Right lung (tissue), 5 donors: Measurements from ENCODE around the gene PRSS36. TPM values are rescaled to one million over a fixed set of nuclear protein-coding genes. Genes with fewer than 3 reads are reported as not detected.

Experiments used
- DNase-seq, 2 donors: peaks; one replicate each; pipeline ENCODE4 v3.0.0-alpha.2; 2013
- polyA plus RNA-seq, 5 donors: library from polyadenylated mRNA; unstranded; fragments of 120-200 nt; gene quantifications; one replicate each; pipeline versions ENCODE4 v1.2.1 to v1.2.3, GENCODE V29; 2013; ENCODE audit warnings: inconsistent platforms in 1 of 5, low replicate concordance in 1 of 5; ENCODE audit not compliant: insufficient read length in 5 of 5, insufficient read depth in 1 of 5

Gene PRSS36
- polyA plus RNA-seq, 5 donors = 1.6 to 3.4 (median 2.2) TPM

GRCh38 chr16:31128711-31129567 lies 20.9 kb downstream of the PRSS36 start:
- no peak for DNase-seq

GRCh38 chr16:31127182-31127581 lies 22.7 kb downstream of the PRSS36 start:
- DNase-seq = no peak

- DNase-seq = no peak
Observed at GRCh38 chr16:31125844-31126243, 24.0 kb downstream of the PRSS36 start.

- no peak for DNase-seq
Observed at GRCh38 chr16:31120129-31120528, 29.7 kb downstream of the PRSS36 start.

- no peak for DNase-seq
Observed at GRCh38 chr16:31118223-31119155, 31.4 kb downstream of the PRSS36 start.

GRCh38 chr16:31117384-31118222 lies 32.3 kb downstream of the PRSS36 start, which contains the start of gene KAT8:
TSS of gene KAT8 (plus strand) at chr16:31117664. CDS start at chr16:31117682, 18 bp downstream.
- DNase-seq = peak; percentile 97 to 98

- no peak for DNase-seq
Observed at GRCh38 chr16:31114468-31114867, 35.4 kb downstream of the PRSS36 start.

- DNase-seq = no peak
Observed at GRCh38 chr16:31113121-31114120, 36.4 kb downstream of the PRSS36 start.

- DNase-seq = no peak
Observed at GRCh38 chr16:31112711-31113110, 37.2 kb downstream of the PRSS36 start.

GRCh38 chr16:31111881-31112466 lies 37.9 kb downstream of the PRSS36 start:
- DNase-seq = no peak

GRCh38 chr16:31110106-31111034 lies 39.5 kb downstream of the PRSS36 start:
- no peak for DNase-seq

GRCh38 chr16:31109622-31110021 lies 40.2 kb downstream of the PRSS36 start:
- DNase-seq = no peak

- DNase-seq = no peak
Observed at GRCh38 chr16:31108794-31109558, 40.9 kb downstream of the PRSS36 start.

GRCh38 chr16:31108035-31108793 lies 41.7 kb downstream of the PRSS36 start, which contains the start of gene BCKDK:
TSS of gene BCKDK (plus strand) at chr16:31108386. CDS start at chr16:31109224, 838 bp downstream.
- DNase-seq = peak; percentile 60 to 71

- no peak for DNase-seq
Observed at GRCh38 chr16:31107465-31107867, 42.4 kb downstream of the PRSS36 start.

GRCh38 chr16:31106509-31107464 lies 43.1 kb downstream of the PRSS36 start:
- no peak for DNase-seq
